DND-41 (cell line): ENCODE results near the gene ANKRD55.

ENCODE experiments used
- CTCF ChIP-seq: IDR thresholded peaks from 2 replicates; pipeline ENCODE4 v1.5.1; 2012; ENCODE audit warnings: borderline replicate concordance, low read length, moderate library complexity, mild to moderate bottlenecking; ENCODE audit not compliant: poor library complexity, severe bottlenecking; ENCODE audit errors: extremely low read depth
- EZH2 ChIP-seq: IDR thresholded peaks from 3 replicates; pipeline ENCODE4 v1.6.1; 2012; ENCODE audit warnings: borderline replicate concordance, low read depth, mild to moderate bottlenecking, moderate library complexity, low read length, inconsistent platforms; ENCODE audit not compliant: severe bottlenecking

DNA sequence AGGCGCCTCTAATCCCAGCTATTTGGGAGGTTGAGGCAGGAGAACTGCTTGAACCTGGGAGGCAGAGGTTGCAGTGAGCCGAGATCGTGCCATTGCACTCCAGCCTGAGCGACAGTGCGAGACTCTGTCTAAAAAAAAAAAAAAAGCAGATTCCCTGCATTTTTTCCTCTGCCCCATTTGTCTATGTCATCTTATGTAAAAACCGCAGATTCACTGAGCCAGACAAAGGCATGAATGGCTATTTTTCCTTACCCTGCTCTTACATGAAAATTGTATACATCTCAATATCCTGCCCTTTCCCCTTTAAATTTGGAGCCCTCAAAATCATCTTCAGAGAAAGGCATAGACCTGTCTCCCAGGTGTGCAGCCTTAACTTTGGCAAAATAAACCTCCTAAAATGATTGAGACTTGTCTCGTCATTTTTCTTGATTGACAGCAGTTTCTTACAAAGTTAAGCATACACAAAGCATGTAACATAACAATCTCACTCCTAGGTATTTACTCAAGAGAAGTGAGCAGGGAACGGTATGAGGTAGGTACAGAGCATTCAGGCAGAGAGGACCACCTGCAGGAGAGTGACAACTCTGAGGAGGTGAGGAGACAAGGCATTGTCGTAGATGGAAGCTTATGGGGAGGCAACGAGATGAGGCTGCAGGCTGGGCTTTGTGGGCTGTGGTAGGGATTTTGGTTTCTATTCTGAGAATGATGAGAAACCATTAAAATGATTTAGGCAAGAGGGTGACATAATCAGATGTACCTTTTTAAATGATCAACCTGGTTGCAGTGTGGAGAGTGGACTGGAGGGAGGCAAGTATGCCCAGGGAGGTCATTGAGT is 172.6 kb downstream of the ANKRD55 start:
- no peak for TF ChIP-seq CTCF
- TF ChIP-seq EZH2 = no peak
